H9 (cell line): ENCODE measurements around the gene VWA1. TPM values are rescaled to one million over a fixed set of nuclear protein-coding genes. Genes with fewer than 3 reads are reported as not detected.

Experiments
- DNase-seq: peaks from one replicate; pipeline ENCODE4 v3.0.0-alpha.2; 2017
- H2AFZ ChIP-seq: one replicate; pipeline ENCODE4 v1.6.1; 2013; ENCODE audit warnings: mild to moderate bottlenecking, low read length, control low read depth, moderate library complexity
- H2AK5ac ChIP-seq: 2 replicates; pipeline ENCODE4 v1.6.1; 2013; ENCODE audit warnings: low read length, control low read depth, mixed read lengths; ENCODE audit not compliant: insufficient read length
- H2BK120ac ChIP-seq: one replicate; pipeline ENCODE4 v1.6.1; 2013; ENCODE audit warnings: low read depth, mild to moderate bottlenecking, low read length, control low read depth, inconsistent platforms; ENCODE audit not compliant: poor library complexity, severe bottlenecking
- H2BK12ac ChIP-seq: 2 replicates; pipeline ENCODE4 v1.6.1; 2013; ENCODE audit warnings: low read length, control low read depth, mixed read lengths, low read depth; ENCODE audit not compliant: insufficient read length
- H2BK15ac ChIP-seq: 2 replicates; pipeline ENCODE4 v1.6.1; 2013; ENCODE audit warnings: low read depth, low read length, control low read depth
- H2BK20ac ChIP-seq: one replicate; pipeline ENCODE4 v1.6.1; 2013; ENCODE audit warnings: low read depth, mild to moderate bottlenecking, low read length, control low read depth, inconsistent platforms; ENCODE audit not compliant: poor library complexity, severe bottlenecking
- H2BK5ac ChIP-seq: 2 replicates; pipeline ENCODE4 v1.6.1; 2013; ENCODE audit warnings: low read length, control low read depth, mixed read lengths; ENCODE audit not compliant: insufficient read length
- H3K14ac ChIP-seq: 2 replicates; pipeline ENCODE4 v1.6.1; 2013; ENCODE audit warnings: low read length, control low read depth; ENCODE audit not compliant: insufficient read depth
- H3K18ac ChIP-seq: 2 replicates; pipeline ENCODE4 v1.6.1; 2013; ENCODE audit warnings: low read depth, mild to moderate bottlenecking, mixed read lengths, low read length, control low read depth; ENCODE audit not compliant: insufficient read length
- H3K23ac ChIP-seq: 2 replicates; pipeline ENCODE4 v1.6.1; 2013; ENCODE audit warnings: low read length, control low read depth, mixed read lengths, low read depth; ENCODE audit not compliant: insufficient read length
- H3K23me2 ChIP-seq: 2 replicates; pipeline ENCODE4 v1.6.1; 2013; ENCODE audit warnings: low read depth, mild to moderate bottlenecking, mixed read lengths, low read length, control low read depth; ENCODE audit not compliant: insufficient read length, poor library complexity, severe bottlenecking
- H3K27ac ChIP-seq: 2 replicates; pipeline ENCODE4 v1.5.1; 2013; ENCODE audit warnings: low read length, control low read depth, mixed read lengths, low read depth; ENCODE audit not compliant: insufficient read length
- H3K27me3 ChIP-seq: 2 replicates; pipeline ENCODE4 v1.6.1; 2013; ENCODE audit warnings: low read length, control low read depth, inconsistent platforms; ENCODE audit not compliant: insufficient read depth
- H3K4ac ChIP-seq: 2 replicates; pipeline ENCODE4 v1.6.1; 2013; ENCODE audit warnings: low read depth, mild to moderate bottlenecking, control low read depth, inconsistent platforms, low read length, moderate library complexity
- H3K4me1 ChIP-seq: 2 replicates; pipeline ENCODE4 v1.6.1; 2013; ENCODE audit warnings: low read length, control low read depth, inconsistent platforms; ENCODE audit not compliant: insufficient read depth
- H3K4me2 ChIP-seq: 2 replicates; pipeline ENCODE4 v1.6.1; 2013; ENCODE audit warnings: low read length, control low read depth, mixed read lengths; ENCODE audit not compliant: insufficient read length, insufficient read depth
- H3K56ac ChIP-seq: 2 replicates; pipeline ENCODE4 v1.6.1; 2013; ENCODE audit warnings: low read depth, mild to moderate bottlenecking, mixed read lengths, low read length, control low read depth; ENCODE audit not compliant: insufficient read length
- H3K79me1 ChIP-seq: 2 replicates; pipeline ENCODE4 v1.6.1; 2013; ENCODE audit warnings: low read depth, mild to moderate bottlenecking, moderate library complexity, low read length, control low read depth, inconsistent platforms; ENCODE audit not compliant: insufficient read depth, poor library complexity, severe bottlenecking
- H3K79me2 ChIP-seq: 2 replicates; pipeline ENCODE4 v1.6.1; 2013; ENCODE audit warnings: low read length, control low read depth, inconsistent platforms; ENCODE audit not compliant: insufficient read depth
- H3K9ac ChIP-seq: 2 replicates; pipeline ENCODE4 v1.6.1; 2013; ENCODE audit warnings: low read length, control low read depth, mixed read lengths; ENCODE audit not compliant: insufficient read length; ENCODE audit errors: extremely low read depth
- H3K9me3 ChIP-seq: one replicate; pipeline ENCODE4 v1.6.1; 2013; ENCODE audit warnings: low read depth, low read length, inconsistent platforms; ENCODE audit not compliant: control insufficient read depth
- H3T11ph ChIP-seq: one replicate; pipeline ENCODE4 v1.6.1; 2013; ENCODE audit warnings: mild to moderate bottlenecking, low read length, control low read depth, inconsistent platforms
- H4K20me1 ChIP-seq: one replicate; pipeline ENCODE4 v1.6.1; 2013; ENCODE audit not compliant: control insufficient read depth, insufficient read length, insufficient read depth
- H4K5ac ChIP-seq: 2 replicates; pipeline ENCODE4 v1.6.1; 2013; ENCODE audit warnings: low read depth, mild to moderate bottlenecking, mixed read lengths, low read length, control low read depth; ENCODE audit not compliant: insufficient read length
- H4K8ac ChIP-seq: replicated peaks from 2 replicates; pipeline ENCODE4 v1.6.1; 2013; ENCODE audit warnings: low read length, control low read depth, mixed read lengths, low read depth; ENCODE audit not compliant: insufficient read length
- H4K91ac ChIP-seq: 2 replicates; pipeline ENCODE4 v1.6.1; 2013; ENCODE audit warnings: low read depth, mild to moderate bottlenecking, moderate library complexity, mixed read lengths, low read length, control low read depth; ENCODE audit not compliant: insufficient read length
- H3K27ac Mint-ChIP-seq, 3 experiments: 2 replicates in 2 of 3; 3 replicates in 1 of 3; pipeline ENCODE4 v1.8.0; 2020 to 2021; ENCODE audit warnings: mixed read lengths in 3 of 3, mild to moderate bottlenecking in 1 of 3, moderate library complexity in 1 of 3
- H3K27me3 Mint-ChIP-seq: 2 replicates; pipeline ENCODE4 v1.8.0; 2021; ENCODE audit warnings: low read depth, mild to moderate bottlenecking, moderate library complexity, mixed read lengths
- H3K36me3 Mint-ChIP-seq, 3 experiments: 2 replicates in 2 of 3; 3 replicates in 1 of 3; pipeline ENCODE4 v1.8.0; 2020 to 2021; ENCODE audit warnings: low read depth in 3 of 3, mixed read lengths in 3 of 3; ENCODE audit not compliant: insufficient read depth in 1 of 3
- H3K4me1 Mint-ChIP-seq, 2 experiments: 2 replicates each; pipeline ENCODE4 v1.8.0; 2020; ENCODE audit warnings: mixed read lengths in 2 of 2
- H3K4me3 Mint-ChIP-seq, 2 experiments: 2 replicates in 1 of 2; 3 replicates in 1 of 2; pipeline ENCODE4 v1.8.0; 2020 to 2021; ENCODE audit warnings: mild to moderate bottlenecking in 2 of 2, mixed read lengths in 2 of 2, moderate library complexity in 1 of 2
- H3K9me3 Mint-ChIP-seq, 2 experiments: 2 replicates in 1 of 2; 3 replicates in 1 of 2; pipeline ENCODE4 v1.8.0; 2020; ENCODE audit warnings: mild to moderate bottlenecking in 2 of 2, mixed read lengths in 2 of 2, moderate library complexity in 1 of 2
- CTCF ChIP-seq: fragments of 200-600 bp; sonication (generic); conservative IDR thresholded peaks from 3 replicates; pipeline ENCODE4 v1.8.0; 2021; ENCODE audit warnings: antibody characterized with exemption, mild to moderate bottlenecking
- WGBS: extraction: QIAGEN DNeasy Blood & Tissue Kit; methylation state at CpG from one replicate; pipeline ENCODE4 v1.1.7; 2013; ENCODE audit warnings: missing lambda C conversion rate, low lambda C conversion rate, mixed read lengths; ENCODE audit not compliant: insufficient read length; ENCODE audit errors: extremely low coverage; 5-methylcytosine and 5-hydroxymethylcytosine counted together
- total RNA-seq: library from RNA; stranded (reverse); gene quantifications from 2 replicates; pipeline ENCODE4 v1.2.1, GENCODE V29; 2021

Gene VWA1
- total RNA-seq, 1 experiment from 2014 or later = 57.1 TPM

- no peaks in the 10 kb centered on the region for H3K79me1 ChIP-seq
- H3K56ac ChIP-seq = no peak overlapping the region
- no peaks in the 10 kb centered on the region for H3K4me1 Mint-ChIP-seq
- no peaks in the 10 kb centered on the region for H3K4me1 ChIP-seq
- no peaks in the 10 kb centered on the region; a peak in 1 of 7 replicates for H3K36me3 Mint-ChIP-seq
- no peaks in the 10 kb centered on the region for H3K23me2 ChIP-seq
- no peak overlapping the region for H2AK5ac ChIP-seq
- no peak overlapping the region for H3K4me3 Mint-ChIP-seq
- no peak overlapping the region for H4K8ac ChIP-seq
- TF ChIP-seq CTCF = peak; percentile 26; the same call in 1 of the 3 replicates
- no peaks in the 10 kb centered on the region for H4K20me1 ChIP-seq
- no peak overlapping the region for H2AFZ ChIP-seq
- H3K27ac ChIP-seq = no peak overlapping the region
- no peaks in the 10 kb centered on the region for H3K27me3 ChIP-seq
- H3K4ac ChIP-seq = no peak overlapping the region
- H3K9ac ChIP-seq = no peak overlapping the region
- H2BK20ac ChIP-seq = no peak overlapping the region
- no peak overlapping the region; a peak in 1 of 7 replicates for H3K27ac Mint-ChIP-seq
- WGBS = no CpG with 5 or more reads among the region's 18 CpGs
- H2BK12ac ChIP-seq = no peak overlapping the region
- H3T11ph ChIP-seq = no peak overlapping the region
- peak; percentile 32 for DNase-seq
- no peak overlapping the region for H3K18ac ChIP-seq
- H4K91ac ChIP-seq = no peak overlapping the region
- no peaks in the 10 kb centered on the region for H3K9me3 ChIP-seq
- no peaks in the 10 kb centered on the region for H3K79me2 ChIP-seq
- no peak overlapping the region for H2BK5ac ChIP-seq
- H3K4me2 ChIP-seq = no peak overlapping the region
- no peaks in the 10 kb centered on the region for H3K9me3 Mint-ChIP-seq
- H4K5ac ChIP-seq = no peak overlapping the region
- no peak overlapping the region for H3K23ac ChIP-seq
- no peak overlapping the region for H3K14ac ChIP-seq
- H3K27me3 Mint-ChIP-seq = no peaks in the 10 kb centered on the region
- H2BK15ac ChIP-seq = no peak overlapping the region
- H2BK120ac ChIP-seq = no peak overlapping the region
Measured at GRCh38 chr1:1461721-1462317, 26.3 kb downstream of the VWA1 start.
